Femur (tissue), 1 donor: Measurements from ENCODE around the gene PGD.
"Not testable (repeated sequence)": the region's sequence is repeated elsewhere in the genome, so short reads cannot be mapped to it uniquely, and the experiment has no call there.

ENCODE experiments used
- DNase-seq: peaks from one replicate; pipeline ENCODE4 v3.0.0-alpha.2; 2017

The PGD gene

GRCh38 chr1:10438677-10439163 is 39.9 kb downstream of the PGD start:
- DNase-seq: no peak

- DNase-seq: no peak
These were observed 41.4 kb downstream of the PGD start for GRCh38 chr1:10440305-10440704.

GRCh38 chr1:10440794-10441193 is 41.9 kb downstream of the PGD start:
- no peak for DNase-seq

GRCh38 chr1:10444248-10444647 is 45.4 kb downstream of the PGD start:
- DNase-seq: no peak

GRCh38 chr1:10444795-10445397 is 46.0 kb downstream of the PGD start:
- no peak for DNase-seq

- DNase-seq: no peak
These were observed 48.0 kb downstream of the PGD start for GRCh38 chr1:10446790-10447422.

- peak; percentile 37 for DNase-seq
These were observed 50.9 kb downstream of the PGD start, which contains the start of gene CORT for GRCh38 chr1:10449751-10450150. Gene CORT, plus strand, starts transcription at chr1:10450031. Its CDS starts 193 bp downstream, at chr1:10450224.

- peak; percentile 40 for DNase-seq
These were observed 51.4 kb downstream of the PGD start for GRCh38 chr1:10450156-10450814.

- DNase-seq: no peak
These were observed 52.0 kb downstream of the PGD start for GRCh38 chr1:10450836-10451235.

- peak; percentile 46 for DNase-seq
These were observed 52.4 kb downstream of the PGD start for GRCh38 chr1:10451287-10451686.

GRCh38 chr1:10456048-10456447 is 57.2 kb downstream of the PGD start:
- DNase-seq: no peak

GRCh38 chr1:10456661-10457060 is 57.8 kb downstream of the PGD start:
- no peak for DNase-seq

- DNase-seq: not testable (repeated sequence)
These were observed 58.6 kb downstream of the PGD start for GRCh38 chr1:10457462-10457861.

GRCh38 chr1:10457875-10458274 is 59.0 kb downstream of the PGD start:
- no peak for DNase-seq

- DNase-seq: no peak
These were observed 60.3 kb downstream of the PGD start for GRCh38 chr1:10459184-10459583.

- DNase-seq: no peak
These were observed 68.2 kb downstream of the PGD start for GRCh38 chr1:10467078-10467477.

GRCh38 chr1:10470043-10470442 is 71.2 kb downstream of the PGD start:
- DNase-seq: no peak
